ENCODE measurements around the gene ANLN. TPM values are rescaled to one million over a fixed set of nuclear protein-coding genes. Genes with fewer than 3 reads are reported as not detected.

Gene ANLN
- polyA plus RNA-seq, 1 donor from 2014 or later = 5.8 TPM

DNA sequence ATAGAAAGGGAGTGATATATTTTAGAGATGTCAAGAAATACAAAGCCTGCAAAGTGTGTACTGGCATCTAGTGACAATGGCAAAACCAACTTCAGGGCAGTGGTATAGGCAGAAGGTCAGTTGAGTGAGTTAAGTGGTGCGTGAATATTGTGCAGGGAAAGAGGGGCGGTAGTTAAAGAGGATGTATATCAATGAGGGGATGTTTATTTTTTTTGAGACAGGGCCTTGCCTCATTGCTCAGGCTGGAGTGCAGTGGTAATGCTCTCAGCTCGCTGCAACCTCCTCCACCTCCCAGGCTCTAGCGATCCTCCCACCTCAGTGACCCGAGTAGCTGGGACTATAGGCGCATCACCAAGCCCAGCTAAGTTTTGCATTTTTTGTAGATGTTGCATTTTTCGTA, 13.8 kb downstream of the ANLN start:
- Histone ChIP-seq H3K79me2 (replicated peaks; ENCODE audit: insufficient read depth, low read length) (no peaks in the 10 kb centered on the region), H3K4me2 (ENCODE audit: low read length) (no peak overlapping the region), H3K36me3 (ENCODE audit: insufficient read depth, low read length) (no peaks in the 10 kb centered on the region), H3K9me2 (ENCODE audit: insufficient read depth, low read length) (no peaks in the 10 kb centered on the region), H3K27me3 (ENCODE audit: insufficient read depth, low read depth, low read length) (no peaks in the 10 kb centered on the region), H3F3A (ENCODE audit: insufficient read depth, low read length, poor library complexity, severe bottlenecking) (no peaks in the 10 kb centered on the region), H3K9ac (ENCODE audit: low read length) (no peak overlapping the region), H2AFZ (ENCODE audit: low read depth, low read length) (no peak overlapping the region), H3K4me3 (ENCODE audit: low read length) (no peak overlapping the region), H4K20me1 (ENCODE audit: insufficient read depth) (no peaks in the 10 kb centered on the region), H3K9me3 (ENCODE audit: low read length) (no peaks in the 10 kb centered on the region), H3K27ac (ENCODE audit: low read length) (no peak overlapping the region)
- TF ChIP-seq, protein P1, sequence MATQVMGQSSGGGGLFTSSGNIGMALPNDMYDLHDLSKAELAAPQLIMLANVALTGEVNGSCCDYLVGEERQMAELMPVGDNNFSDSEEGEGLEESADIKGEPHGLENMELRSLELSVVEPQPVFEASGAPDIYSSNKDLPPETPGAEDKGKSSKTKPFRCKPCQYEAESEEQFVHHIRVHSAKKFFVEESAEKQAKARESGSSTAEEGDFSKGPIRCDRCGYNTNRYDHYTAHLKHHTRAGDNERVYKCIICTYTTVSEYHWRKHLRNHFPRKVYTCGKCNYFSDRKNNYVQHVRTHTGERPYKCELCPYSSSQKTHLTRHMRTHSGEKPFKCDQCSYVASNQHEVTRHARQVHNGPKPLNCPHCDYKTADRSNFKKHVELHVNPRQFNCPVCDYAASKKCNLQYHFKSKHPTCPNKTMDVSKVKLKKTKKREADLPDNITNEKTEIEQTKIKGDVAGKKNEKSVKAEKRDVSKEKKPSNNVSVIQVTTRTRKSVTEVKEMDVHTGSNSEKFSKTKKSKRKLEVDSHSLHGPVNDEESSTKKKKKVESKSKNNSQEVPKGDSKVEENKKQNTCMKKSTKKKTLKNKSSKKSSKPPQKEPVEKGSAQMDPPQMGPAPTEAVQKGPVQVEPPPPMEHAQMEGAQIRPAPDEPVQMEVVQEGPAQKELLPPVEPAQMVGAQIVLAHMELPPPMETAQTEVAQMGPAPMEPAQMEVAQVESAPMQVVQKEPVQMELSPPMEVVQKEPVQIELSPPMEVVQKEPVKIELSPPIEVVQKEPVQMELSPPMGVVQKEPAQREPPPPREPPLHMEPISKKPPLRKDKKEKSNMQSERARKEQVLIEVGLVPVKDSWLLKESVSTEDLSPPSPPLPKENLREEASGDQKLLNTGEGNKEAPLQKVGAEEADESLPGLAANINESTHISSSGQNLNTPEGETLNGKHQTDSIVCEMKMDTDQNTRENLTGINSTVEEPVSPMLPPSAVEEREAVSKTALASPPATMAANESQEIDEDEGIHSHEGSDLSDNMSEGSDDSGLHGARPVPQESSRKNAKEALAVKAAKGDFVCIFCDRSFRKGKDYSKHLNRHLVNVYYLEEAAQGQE (IDR thresholded peaks at IDR 0.05; ENCODE audit: borderline replicate concordance) = no peak
- TF ChIP-seq SMC3 (conservative IDR thresholded peaks at IDR 0.05; ENCODE audit: poor library complexity) = no peak
- no peak for TF ChIP-seq CTCF (IDR thresholded peaks at IDR 0.05; ENCODE audit: poor library complexity, severe bottlenecking)
- TF ChIP-seq MXI1 (conservative IDR thresholded peaks at IDR 0.05; ENCODE audit: poor library complexity, severe bottlenecking) = no peak

DNA sequence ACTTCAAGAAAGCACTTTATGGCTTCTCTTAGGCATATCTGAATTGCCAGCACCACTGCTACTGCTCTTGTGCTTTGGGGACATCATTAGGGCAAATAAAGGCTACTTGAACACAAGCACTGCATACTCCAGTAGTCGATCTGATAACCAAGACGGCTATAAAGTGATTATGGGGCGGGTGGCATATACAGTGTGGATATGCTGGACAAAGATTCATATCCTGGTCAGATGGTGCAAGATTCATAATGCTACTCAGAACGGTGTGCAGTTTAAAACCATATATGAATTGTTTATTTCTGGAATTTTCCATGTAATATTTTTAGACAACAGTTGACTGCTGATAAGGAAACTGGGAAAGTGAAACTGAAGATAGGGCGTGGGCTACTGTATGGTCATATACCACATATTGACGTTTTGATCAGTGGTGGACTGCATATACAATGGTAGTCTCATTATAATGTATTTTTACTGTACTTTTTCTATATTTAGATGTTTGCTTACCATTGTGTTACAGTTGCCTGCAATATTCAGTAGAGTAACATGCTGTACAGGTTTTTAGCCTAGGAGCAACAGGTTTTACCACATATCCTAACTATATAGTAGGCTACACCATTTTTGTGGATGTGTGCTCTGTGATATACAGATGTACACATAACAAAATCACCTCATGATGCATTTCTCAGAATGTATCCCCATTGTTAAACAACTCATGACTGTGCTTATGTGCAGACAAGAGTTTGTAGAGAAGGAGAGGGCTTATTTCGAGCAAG, 15.2 kb downstream of the ANLN start:
- Histone ChIP-seq H3K36me3 (ENCODE audit: insufficient read depth, low read length) (no peaks in the 10 kb centered on the region), H3K27me3 (ENCODE audit: insufficient read depth, low read depth, low read length) (no peaks in the 10 kb centered on the region), H4K20me1 (ENCODE audit: insufficient read depth) (no peaks in the 10 kb centered on the region), H3K9me3 (ENCODE audit: low read length) (no peaks in the 10 kb centered on the region), H2AFZ (ENCODE audit: low read depth, low read length) (no peak overlapping the region), H3K9ac (ENCODE audit: low read length) (no peak overlapping the region), H3K4me3 (ENCODE audit: low read length) (no peak overlapping the region), H3F3A (ENCODE audit: insufficient read depth, low read length, poor library complexity, severe bottlenecking) (no peaks in the 10 kb centered on the region), H3K79me2 (replicated peaks; ENCODE audit: insufficient read depth, low read length) (no peaks in the 10 kb centered on the region), H3K4me2 (ENCODE audit: low read length) (no peak overlapping the region), H3K27ac (ENCODE audit: low read length) (no peak overlapping the region), H3K9me2 (ENCODE audit: insufficient read depth, low read length) (no peaks in the 10 kb centered on the region)
- no peak for TF ChIP-seq CTCF (IDR thresholded peaks at IDR 0.05; ENCODE audit: poor library complexity, severe bottlenecking)
- no peak for TF ChIP-seq RAD21 (conservative IDR thresholded peaks at IDR 0.05)
- TF ChIP-seq, protein P1 (IDR thresholded peaks at IDR 0.05; ENCODE audit: borderline replicate concordance) = no peak
- TF ChIP-seq EZH2 (IDR thresholded peaks at IDR 0.05; ENCODE audit: borderline replicate concordance, insufficient read depth, low read length, poor library complexity, severe bottlenecking) = no peak
- no peak for TF ChIP-seq MXI1 (conservative IDR thresholded peaks at IDR 0.05; ENCODE audit: poor library complexity, severe bottlenecking)
- TF ChIP-seq SMC3 (conservative IDR thresholded peaks at IDR 0.05; ENCODE audit: poor library complexity) = no peak
- no peak for TF ChIP-seq TAF1 (IDR thresholded peaks at IDR 0.05; ENCODE audit: low read depth)
- TF ChIP-seq EP300 (conservative IDR thresholded peaks at IDR 0.05; ENCODE audit: poor library complexity, severe bottlenecking) = no peak
- TF ChIP-seq POLR2AphosphoS5 (IDR thresholded peaks at IDR 0.05) = no peak

Data from neural cell (in vitro differentiated cells).